GM19468 (cell line): ENCODE data around the gene KIF23.
"Not testable (repeated sequence)": the region's sequence is repeated elsewhere in the genome, so short reads cannot be mapped to it uniquely, and the experiment has no call there.

ENCODE experiments used
- ATAC-seq: cut with Tn5 transposase; IDR thresholded peaks from one replicate; pipeline ENCODE4 v1.9.1; 2021; ENCODE audit warnings: mild to moderate bottlenecking, moderate library complexity, moderate number of reproducible peaks; ENCODE audit not compliant: unreplicated experiment; ENCODE audit errors: extremely low read depth

KIF23 gene

DNA sequence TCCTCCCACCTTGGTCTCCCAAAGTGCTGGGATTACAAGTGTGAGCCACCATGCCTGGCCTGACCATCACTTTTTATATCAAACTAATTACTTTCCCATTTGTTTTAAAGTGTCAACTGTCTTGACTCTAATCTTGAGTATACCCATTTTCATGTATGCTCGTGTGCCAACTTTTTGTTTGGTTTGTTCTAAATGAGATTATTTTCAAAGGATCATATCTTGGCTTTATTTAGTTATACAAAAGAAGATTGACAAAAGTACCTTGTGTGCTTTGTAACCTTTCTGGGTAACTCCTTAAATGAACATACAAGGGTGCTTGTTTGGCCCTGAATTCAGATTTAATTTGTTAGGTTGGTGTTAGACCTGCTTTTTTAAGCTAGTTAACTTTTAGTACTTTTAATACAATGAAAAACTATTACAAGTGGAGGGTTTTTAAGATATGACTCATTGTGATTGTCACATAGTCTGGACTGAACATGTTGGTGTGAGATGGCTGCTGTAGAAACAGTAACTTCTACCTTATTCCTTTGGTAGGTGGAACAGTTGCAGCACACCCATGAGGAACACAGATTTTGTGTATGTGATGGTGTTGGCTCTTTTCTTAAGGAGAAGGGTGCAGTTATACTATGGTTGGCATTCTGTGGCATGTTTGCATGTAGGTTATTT is 10.7 kb downstream of the KIF23 start:
- no peak for ATAC-seq

- no peak for ATAC-seq
These were observed 19.7 kb downstream of the KIF23 start for GRCh38 chr15:69433831-69434230.

- no peak for ATAC-seq
These were observed 20.1 kb downstream of the KIF23 start for GRCh38 chr15:69434238-69434637.

DNA sequence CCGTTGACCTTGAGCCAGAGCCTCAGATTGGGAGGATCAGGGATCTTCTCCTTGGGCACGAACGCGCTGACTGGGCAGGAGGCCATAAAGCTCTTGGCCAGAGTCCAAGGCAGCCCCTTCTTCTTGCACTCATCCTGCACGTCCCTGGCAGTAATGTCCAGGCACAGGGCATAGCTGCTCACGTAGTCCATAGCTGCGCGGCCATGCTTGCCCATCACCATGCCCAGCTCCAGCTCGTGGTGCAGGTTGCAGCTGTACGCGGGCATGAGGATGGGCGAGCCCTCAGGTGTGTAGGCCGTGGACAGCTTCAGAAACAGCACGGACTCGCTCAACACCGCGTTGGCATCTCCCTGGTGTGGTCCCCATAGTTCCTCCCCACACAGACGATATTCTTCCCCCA is 20.5 kb downstream of the KIF23 start:
- ATAC-seq, result no peak

- no peak for ATAC-seq
These were observed 21.8 kb downstream of the KIF23 start for GRCh38 chr15:69435985-69436384.

DNA sequence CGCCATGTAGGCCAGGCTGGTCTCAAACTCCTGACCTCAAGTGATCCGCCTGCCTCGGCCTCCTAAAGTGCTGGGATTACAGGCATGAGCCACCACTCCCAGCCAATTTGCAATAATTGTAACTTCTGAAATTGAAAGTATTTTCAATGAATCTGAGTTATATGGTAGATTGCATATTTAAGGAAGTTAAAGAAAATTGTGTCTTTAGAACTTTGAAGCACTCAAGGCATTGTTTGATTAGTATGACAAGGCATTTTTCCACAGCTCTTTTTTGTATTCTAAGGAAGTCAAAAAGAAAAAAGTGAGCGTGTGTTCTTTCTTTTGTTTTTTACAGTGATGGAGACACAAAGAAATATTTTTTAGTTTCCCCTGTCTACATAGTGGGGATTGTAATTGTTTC is 22.8 kb downstream of the KIF23 start:
- ATAC-seq, result no peak

- ATAC-seq, result no peak
These were observed 25.5 kb downstream of the KIF23 start for GRCh38 chr15:69439623-69440022.

DNA sequence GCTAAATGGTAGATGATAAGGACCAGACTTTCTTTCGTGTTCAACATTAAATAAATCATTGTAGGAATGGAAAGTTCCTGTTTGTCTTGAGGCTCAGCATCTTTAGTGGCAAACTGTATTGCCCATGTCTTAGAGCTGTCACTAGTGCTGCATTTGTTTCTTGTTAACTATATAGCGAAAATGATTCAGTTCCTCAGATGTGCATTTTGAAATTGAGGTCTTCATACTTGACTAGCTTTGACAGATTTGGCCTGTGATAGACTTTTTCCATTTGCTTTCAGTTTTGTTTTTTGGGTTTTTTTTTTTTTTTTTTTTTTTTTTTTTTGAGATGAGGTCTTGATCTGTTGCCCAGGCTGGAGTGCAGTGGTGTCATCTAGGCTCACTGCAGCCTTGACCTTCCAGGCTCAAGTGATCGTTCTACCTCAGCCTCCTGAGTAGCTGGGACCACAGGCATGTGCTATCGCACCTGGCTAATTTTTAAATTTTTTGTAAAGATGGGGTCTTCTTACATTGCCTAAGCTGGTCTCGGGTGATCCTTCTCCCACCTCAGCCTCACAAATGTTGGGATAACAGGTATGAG is 29.0 kb downstream of the KIF23 start:
- no peak for ATAC-seq

- no peak for ATAC-seq
These were observed 30.5 kb downstream of the KIF23 start for GRCh38 chr15:69444686-69445085.

GRCh38 chr15:69446953-69447352 is 32.8 kb downstream of the KIF23 start:
- ATAC-seq, result no peak

DNA sequence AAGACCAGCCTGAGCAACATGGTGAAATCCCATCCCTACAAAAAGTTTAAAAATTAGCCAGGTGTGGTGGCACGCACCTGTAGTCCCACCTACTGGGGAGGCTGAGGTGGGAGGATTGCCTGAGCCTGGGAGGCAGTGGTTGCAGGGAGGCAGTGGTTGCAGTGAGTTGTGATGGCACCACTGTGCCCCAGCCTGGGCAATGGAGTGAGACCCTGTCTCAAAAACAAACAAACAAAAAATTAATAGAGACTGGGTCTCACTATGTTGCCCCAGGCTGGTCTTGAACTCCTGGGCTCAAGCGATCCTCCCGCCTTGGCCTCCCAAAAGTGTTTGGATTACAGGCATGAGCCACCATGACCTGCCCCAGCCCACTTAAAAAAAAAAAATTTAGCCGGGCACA is 36.1 kb downstream of the KIF23 start:
- not testable (repeated sequence) for ATAC-seq

- no peak for ATAC-seq
These were observed 37.0 kb downstream of the KIF23 start for GRCh38 chr15:69450968-69451695.

- ATAC-seq, result no peak
These were observed 38.0 kb downstream of the KIF23 start for GRCh38 chr15:69451951-69452691.

- peak; percentile 81 for ATAC-seq
These were observed 38.8 kb downstream of the KIF23 start, which contains the start of gene RPLP1 for GRCh38 chr15:69452692-69453521. TSS of gene RPLP1 (plus strand) at chr15:69452818. CDS start at chr15:69452949, 131 bp downstream.

GRCh38 chr15:69454953-69455352 is 40.8 kb downstream of the KIF23 start:
- ATAC-seq, result no peak

- no peak for ATAC-seq
These were observed 42.3 kb downstream of the KIF23 start for GRCh38 chr15:69456208-69457166.

DNA sequence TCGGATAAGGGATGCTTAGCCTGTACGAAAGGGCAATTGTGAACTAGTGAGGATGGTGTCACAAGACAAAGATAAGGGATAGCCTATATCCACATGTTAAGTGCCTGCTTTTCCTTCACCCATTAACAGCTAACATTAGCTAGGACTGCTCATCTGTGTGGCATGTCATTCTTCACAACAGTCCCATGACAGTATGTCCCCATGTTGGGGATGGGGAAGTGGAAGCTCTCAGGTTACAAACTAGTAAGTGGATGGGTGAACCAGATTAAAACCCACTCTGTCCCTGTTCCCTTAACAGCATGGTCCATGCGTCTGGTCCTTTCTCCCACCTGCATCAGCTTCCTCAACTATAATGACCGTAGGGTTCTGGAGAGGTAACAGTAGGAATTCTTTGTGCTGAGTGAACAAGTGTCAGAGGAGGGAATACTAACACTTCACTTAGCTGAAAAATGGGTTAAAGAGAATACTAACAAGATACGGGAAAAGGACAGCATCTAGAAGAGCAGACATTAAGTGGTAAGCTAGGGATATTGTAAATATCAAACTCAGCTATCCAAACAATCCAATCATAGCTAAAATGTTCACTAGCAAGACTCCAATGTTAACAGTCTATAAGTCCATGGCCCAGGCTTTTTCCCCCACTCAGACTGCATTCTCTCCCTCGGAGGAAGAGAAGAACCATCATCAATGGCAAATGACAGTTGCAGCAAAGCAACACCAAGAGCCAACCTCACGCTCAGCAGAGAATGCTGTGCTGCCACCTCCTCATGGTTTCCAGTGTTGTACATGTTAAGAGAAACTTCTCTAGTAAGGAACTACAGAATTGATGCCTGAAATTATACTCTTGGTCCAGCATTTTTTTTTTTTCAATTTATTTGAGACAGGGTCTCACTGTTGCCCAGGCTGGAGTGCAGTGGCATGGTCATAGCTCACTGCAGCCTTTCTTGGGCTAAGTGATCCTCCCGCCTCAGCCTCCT is 43.4 kb downstream of the KIF23 start:
- no peak for ATAC-seq

GRCh38 chr15:69459066-69459465 is 44.9 kb downstream of the KIF23 start:
- no peak for ATAC-seq
